Hindlimb muscle (tissue), 1 donor: Measurements from ENCODE around the gene HSD17B1. TPM values are rescaled to one million over a fixed set of nuclear protein-coding genes. Genes with fewer than 3 reads are reported as not detected.
"Not testable (repeated sequence)": the region's sequence is repeated elsewhere in the genome, so short reads cannot be mapped to it uniquely, and the experiment has no call there.

Experiments used
- DNase-seq: peaks from one replicate; pipeline ENCODE4 v3.0.0-alpha.2; 2013
- polyA plus RNA-seq: library from polyadenylated mRNA; unstranded; fragments of 120-200 nt; gene quantifications from one replicate; pipeline ENCODE4 v1.2.1, GENCODE V29; 2013; ENCODE audit not compliant: insufficient read length

Gene HSD17B1
- polyA plus RNA-seq, result 3.3 TPM

GRCh38 chr17:42552736-42553135, at the start of gene HSD17B1:
HSD17B1 (plus strand) TSS chr17:42552923; CDS start chr17:42552934, 11 bp downstream.
- DNase-seq, result not testable (repeated sequence)

- DNase-seq, result no peak
Measured at GRCh38 chr17:42502926-42503325, 49.8 kb upstream of the HSD17B1 start.

DNA sequence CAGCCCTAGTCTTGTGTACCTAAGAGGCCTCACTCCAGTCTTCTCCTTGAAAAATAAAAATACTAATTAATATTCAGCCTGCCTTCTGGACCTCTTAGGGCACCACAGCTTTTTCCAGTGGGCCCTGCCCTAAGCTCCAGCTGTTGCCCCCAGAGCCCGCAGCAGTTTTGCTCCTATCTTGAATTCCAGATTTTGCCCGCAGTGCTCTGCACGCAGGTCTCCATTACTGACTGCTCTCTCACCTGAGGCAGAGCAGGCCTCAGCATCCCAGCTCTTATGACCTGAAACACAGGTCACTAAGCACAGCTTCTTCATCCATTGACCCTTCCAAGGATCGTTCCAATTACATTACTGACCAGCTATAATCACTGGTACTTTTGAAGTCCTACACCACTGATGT, 45.1 kb upstream of the HSD17B1 start:
- no peak for DNase-seq

DNA sequence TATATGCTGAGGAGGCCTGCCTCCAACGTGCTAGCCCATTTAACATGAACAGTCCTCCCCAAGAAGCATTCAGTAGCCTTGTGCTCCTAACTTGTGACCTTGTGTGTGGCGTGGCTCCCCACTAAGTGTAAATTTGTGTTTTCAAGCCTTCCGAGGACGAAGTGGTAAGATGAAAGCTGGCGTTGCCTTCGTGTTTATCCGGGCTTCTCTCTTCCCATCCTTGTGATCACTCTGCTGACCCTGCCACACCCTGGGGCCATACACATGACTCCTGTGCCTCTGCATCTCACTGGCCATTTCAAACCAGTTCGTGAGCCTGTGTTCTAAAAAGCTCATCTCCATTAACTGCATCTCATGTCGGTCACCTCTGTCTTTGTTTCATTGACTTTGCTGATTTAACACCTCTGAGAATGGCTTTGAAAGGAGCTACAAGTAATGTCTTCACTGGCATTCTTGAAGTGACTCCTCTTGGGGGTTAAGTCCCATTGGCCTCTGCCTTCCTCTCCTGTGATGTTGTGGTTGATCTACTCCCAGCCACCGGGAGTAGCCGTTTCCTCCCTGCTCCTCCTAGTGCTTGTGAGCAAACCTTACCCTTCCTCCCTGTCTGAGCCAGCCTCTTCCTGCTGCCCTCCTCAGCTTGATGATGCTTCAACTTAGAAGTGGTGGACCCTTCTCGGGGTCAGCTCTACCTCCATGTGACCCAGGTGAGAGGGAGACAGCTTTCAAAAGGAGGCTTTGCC, 44.1 kb upstream of the HSD17B1 start:
- no peak for DNase-seq

DNA sequence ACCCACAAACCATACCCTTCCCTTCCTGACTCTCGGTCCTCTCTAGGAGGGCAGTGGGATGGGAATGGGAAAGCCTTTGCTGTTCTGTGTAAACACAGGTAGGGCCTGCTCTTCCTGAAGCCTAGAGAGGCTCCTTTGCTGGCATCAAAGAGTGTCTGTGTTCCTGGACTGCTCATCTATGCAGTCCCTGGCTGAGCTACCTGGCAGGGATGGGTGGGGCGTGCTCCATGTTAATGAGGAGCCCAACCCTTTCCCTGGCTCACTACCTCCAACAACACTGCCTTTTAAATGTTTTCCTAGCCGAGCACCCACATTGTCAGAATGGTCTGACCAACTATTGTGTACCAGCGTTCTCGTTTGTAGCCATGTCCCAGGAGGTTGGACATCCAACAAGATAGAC, 43.3 kb upstream of the HSD17B1 start:
- no peak for DNase-seq

GRCh38 chr17:42509841-42510240, 42.9 kb upstream of the HSD17B1 start:
- no peak for DNase-seq

DNA sequence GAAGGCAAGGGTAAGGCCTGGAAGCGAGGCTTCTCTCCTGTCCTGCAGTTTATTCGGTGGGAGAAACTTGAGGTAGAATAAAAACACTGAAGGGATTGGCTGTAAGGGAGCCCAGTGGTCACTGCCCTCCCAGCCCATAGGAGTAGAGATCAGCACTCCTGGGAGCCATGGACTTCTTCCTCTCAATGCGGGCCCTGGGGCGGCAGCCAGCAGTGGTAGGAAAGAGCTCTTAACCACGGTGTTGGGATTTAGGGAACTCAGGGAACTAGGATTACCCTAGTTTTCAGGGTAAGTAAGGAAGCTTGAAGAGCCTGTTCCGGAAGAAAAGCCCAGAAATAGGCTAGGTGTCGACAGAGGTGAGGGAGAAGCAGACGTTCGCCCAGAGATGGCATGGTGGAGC, 40.5 kb upstream of the HSD17B1 start:
- no peak for DNase-seq

DNA sequence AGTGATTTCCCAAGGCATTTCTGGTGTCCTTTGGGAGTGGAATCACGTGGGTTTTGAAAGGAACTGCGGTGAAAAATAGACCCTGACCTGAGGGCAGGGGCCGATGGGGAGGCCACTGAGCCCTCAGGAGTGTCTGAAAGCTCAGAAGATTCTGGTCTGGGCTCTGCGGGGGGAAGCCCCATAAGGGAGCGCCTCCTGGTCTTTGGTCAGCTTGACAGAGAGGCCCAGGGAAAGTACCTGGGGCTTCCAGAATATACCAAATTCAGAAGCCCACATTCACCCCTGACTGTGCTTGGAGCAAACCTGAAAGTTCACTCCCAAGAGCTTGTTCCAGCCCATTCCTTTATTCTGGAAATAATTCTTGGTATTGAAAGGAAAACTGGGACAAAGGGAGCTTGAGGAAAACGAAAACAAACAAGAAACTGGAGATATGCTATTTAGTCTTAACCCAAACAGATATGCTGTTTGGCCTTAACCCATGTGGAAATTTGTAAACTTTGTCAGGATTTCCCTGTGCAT, 39.9 kb upstream of the HSD17B1 start:
- DNase-seq, result no peak

GRCh38 chr17:42513686-42514085, 39.0 kb upstream of the HSD17B1 start:
- no peak for DNase-seq

DNA sequence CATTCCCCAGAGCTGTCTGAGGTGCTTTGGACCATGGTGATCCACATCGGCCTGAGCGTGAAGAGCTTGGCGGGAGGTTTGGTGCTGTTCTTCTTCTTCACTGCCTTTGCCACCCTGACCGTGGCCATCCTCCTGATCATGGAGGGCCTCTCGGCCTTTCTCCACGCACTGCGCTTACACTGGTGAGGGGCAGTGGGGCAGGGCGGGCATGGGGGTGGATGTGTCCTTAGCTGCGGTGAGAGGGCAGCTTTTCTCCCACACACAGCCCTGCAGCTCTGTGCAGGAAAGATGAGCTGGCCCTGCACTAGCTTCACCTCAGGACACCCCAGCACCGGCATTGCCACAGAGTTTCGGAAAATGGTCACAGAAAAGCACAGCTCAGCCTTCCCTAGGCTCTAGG, 38.4 kb upstream of the HSD17B1 start:
- DNase-seq, result no peak

DNA sequence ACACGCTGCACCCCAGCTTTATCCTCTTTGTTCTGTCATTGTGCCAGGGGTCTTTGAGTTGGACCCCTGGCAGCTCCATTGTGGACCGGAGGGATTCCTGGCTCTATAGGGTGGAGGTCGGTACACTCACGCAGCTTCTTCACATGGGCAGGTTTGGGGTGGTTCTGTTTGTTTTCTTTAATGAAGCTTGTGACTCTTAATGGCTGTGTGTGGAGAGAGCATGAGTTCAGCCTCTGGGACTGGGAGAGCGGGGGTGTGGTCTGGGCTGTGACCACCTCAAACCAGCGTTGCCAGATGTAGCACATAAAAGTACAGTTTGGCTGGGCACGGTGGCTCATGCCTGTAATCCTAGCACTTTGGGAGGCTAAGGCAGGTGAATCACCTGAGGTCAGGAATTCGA, 37.9 kb upstream of the HSD17B1 start:
- no peak for DNase-seq

- DNase-seq, result peak; percentile 76
Measured at GRCh38 chr17:42517516-42517915, 35.2 kb upstream of the HSD17B1 start.

DNA sequence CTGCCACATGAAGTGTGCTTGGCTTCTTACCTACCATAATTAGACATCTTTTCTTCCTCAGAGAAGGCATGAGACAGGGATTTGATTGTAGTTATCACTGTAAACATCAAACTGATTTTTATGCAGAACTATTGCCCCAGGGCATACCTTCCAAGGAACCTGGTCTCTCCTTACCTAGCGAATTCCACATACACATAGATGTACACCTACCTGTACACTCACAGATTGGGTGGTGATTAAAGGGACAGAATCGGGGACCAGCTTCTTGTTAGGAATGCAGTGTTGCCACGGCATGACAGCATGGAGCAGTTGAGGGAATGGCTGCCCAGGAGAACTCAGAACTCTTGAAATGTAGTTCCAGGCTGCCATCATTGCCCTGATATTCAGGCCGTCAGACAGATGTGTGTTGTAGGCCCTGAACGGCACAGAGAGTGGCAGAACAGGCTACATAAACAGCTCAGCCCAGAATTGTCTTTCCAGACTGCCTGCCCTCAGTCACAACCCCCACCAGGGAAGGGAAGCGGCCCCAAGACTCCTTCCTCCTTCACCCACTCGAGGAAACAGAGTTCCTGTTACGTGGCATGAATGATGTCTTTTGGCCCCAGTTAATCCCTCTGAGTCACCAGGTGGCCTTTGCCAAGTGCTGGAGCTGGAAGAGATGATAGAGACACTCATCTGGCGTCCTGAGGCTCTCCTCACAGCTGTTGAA, 34.5 kb upstream of the HSD17B1 start:
- DNase-seq, result peak; percentile 74

GRCh38 chr17:42518755-42519545, 33.8 kb upstream of the HSD17B1 start:
- DNase-seq, result peak; percentile 45

DNA sequence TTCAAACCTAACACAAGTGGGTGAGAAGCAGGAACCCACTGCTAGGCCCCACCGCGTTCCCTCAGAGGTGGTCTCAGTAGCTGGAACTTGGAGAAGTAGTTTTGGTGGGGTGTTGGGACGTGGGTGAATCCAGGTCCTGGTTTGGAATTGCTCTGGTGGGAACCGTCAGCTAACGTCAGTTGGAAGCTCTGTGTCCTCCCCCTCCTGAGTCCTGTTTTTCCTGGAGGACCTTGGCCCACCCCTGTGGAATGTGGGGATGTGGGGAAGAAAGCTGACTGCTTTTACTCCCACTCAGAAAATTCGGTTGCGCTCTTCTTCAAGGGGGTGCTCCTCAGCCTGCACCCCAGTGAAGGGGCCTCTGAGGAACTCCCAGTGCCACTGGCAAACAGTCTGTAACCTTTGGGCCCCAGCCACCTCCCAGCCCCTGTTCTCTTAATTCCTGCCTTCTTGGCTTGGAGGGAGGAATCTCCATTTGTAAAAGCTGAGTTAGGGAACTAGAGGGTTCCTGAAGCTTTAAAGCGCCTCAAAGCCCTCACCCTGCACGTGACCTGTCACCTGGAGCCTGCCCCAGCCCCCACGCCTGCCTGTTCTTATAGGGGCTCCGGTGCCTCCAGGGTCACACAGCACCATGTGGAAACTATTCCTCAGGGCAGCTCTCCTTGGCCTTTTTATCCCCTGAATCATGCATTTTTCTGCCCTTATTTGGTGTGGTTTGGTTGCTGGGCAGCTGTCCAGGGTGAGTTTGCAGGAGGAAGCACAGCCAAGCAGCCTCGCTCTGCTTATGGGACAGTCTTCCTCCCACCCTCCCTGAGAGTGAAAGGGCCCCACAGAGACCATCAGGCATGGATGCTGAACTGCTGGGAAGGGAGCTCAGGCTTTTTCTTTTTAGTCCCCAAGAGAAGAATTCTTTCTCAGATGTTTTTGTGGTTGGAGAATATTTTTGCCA, 32.9 kb upstream of the HSD17B1 start:
- peak; percentile 90 for DNase-seq

DNA sequence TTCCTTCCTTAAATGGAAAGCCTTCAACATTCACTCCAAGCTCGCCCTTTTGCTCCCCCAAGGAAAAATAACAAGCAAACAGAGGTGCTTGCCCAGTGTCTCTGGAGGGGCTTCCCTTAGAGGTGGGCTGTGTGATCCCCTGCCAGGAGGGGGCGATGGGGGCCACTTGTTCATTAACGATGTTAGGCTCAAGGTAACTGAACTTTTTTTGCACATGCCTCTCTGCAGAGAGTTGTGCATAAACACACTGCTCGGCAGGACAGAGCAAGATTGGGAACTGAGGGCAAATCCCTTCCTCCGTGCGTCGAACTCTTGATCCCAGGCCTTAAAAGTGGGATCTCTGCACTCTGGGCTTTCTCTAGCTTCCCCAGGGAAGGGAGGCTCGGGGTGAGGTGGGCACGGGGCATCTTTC, 32.2 kb upstream of the HSD17B1 start:
- no peak for DNase-seq

GRCh38 chr17:42521036-42521435, 31.7 kb upstream of the HSD17B1 start:
- no peak for DNase-seq

DNA sequence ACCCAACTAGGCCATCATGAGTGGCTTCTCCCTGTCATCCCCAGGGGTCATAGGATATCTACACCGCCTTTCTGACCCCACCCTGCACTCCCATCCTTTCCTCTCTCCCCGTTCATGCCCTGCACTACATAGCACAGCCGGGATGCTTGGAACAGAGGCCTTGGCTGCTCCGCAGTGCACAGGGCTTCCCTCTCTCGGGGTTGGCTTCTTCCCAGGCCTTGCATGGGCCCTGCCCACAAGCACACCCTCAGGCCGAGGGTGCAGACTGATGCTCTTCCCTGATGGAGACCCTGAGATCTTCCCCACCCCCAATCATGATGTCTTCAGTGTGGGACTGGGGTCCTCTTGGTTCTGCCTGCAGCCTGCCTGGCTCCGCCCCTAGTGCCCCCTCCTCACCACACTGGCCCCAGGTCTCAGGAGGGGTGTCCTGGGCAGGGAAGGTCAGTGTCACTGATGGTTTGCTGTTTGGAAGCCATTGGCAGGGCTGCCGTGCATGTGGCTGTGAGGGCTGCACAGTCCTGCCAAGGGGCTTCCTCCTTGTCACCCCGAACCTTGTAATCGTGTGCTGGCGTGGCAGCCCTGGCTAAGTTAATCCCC, 31.0 kb upstream of the HSD17B1 start:
- DNase-seq, result no peak

GRCh38 chr17:42522263-42522790, 30.4 kb upstream of the HSD17B1 start:
- DNase-seq, result no peak

DNA sequence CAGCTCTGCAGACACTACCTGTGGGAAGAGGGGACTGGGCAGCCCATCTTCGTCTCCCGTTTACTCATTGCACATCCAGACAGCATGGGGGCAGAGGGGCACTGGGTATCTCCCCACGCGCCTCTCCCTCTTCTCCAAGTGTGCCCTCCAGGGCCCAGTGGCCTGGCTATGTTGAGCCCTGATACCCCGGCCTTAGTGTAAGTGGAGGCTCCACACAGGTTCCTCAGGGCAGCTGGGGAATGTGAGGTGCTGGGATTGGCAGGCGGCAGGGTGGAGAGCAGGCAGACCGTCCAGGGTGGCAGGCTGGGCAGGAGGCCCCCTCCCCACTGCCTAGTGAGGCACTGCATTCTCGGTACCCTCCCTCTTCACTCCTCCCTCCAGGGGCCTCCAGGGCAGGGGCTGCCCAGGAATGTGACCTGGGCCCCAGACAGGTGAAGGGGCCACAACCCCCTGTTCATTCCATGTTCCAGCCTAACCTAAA, 29.9 kb upstream of the HSD17B1 start:
- no peak for DNase-seq

- DNase-seq, result no peak
Measured at GRCh38 chr17:42525221-42525620, 27.5 kb upstream of the HSD17B1 start.
